Memory B cell (primary cell): Measurements from ENCODE around the gene CHCHD1.
A peak's percentile ranks its signal among the peaks of the same experiment; 100 is the strongest.
"Not testable (repeated sequence)": the region's sequence is repeated elsewhere in the genome, so short reads cannot be mapped to it uniquely, and the experiment has no call there.

Experiments
- ATAC-seq: fragments of 150-1000 bp; cut with Tn5 transposase; 2 replicates; pipeline ENCODE4 v1.10.0; 2021; ENCODE audit warnings: low read depth, mild to moderate bottlenecking, moderate library complexity
- DNase-seq, 2 donors: peaks; one replicate each; pipeline ENCODE4 v3.0.0; 2022; ENCODE audit warnings: low spot score in 2 of 2
- H3K27ac Mint-ChIP-seq: one replicate; pipeline ENCODE4 v1.8.0; 2022; ENCODE audit warnings: mild to moderate bottlenecking, moderate library complexity, mixed read lengths
- H3K27me3 Mint-ChIP-seq: one replicate; pipeline ENCODE4 v1.8.0; 2022; ENCODE audit warnings: mixed read lengths
- H3K36me3 Mint-ChIP-seq: one replicate; pipeline ENCODE4 v1.8.0; 2022; ENCODE audit warnings: mild to moderate bottlenecking, mixed read lengths
- H3K4me1 Mint-ChIP-seq: one replicate; pipeline ENCODE4 v1.8.0; 2022; ENCODE audit warnings: mixed read lengths
- H3K4me3 Mint-ChIP-seq: one replicate; pipeline ENCODE4 v1.8.0; 2022; ENCODE audit warnings: mild to moderate bottlenecking, moderate library complexity, mixed read lengths
- H3K9me3 Mint-ChIP-seq: one replicate; pipeline ENCODE4 v1.8.0; 2022; ENCODE audit warnings: mixed read lengths

Gene CHCHD1

DNA sequence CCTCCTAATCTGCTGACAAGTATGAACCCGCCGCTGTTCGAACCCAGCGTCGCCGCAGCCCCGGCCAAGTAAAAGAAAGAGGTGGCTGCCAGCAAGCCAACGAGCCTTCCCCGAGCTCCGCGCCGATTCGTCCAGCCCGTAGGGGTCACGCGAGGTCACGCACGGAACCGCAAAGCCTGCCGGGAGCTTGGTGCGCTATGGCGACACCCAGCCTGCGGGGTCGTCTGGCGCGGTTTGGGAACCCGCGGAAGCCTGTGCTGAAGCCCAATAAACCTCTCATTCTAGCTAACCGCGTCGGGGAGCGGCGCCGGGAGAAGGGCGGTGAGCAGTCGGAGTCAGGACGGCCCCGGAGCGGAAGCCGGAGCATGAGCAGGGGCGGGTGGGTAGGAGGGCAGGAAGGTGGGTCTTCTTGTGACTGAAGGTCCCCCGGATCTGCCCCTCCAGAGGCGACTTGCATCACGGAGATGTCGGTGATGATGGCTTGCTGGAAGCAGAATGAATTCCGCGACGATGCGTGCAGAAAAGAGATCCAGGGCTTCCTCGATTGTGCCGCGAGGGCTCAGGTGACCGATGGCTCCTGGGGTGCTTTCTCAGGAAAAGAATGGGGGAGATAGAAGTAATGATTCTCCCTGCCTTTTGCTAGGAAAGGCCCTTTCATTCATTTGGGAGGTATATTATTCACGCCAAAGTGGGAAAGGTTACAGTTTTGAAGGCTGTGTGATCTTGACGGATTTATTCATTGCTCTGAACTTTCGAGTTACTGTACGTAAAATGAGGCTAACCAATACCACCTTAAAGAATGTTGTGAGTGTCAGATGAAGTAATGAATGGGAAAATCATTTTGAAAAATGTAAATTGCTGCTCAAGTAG is at the start of gene CHCHD1:
Gene CHCHD1 (plus strand): TSS at position 170 of the 870 bp plus-strand sequence. CDS start 28 bp downstream, at position 198.
- Mint-ChIP-seq H3K27ac (peak within 1 kb of the TSS; percentile 92), H3K4me1 (peaks cover 30% of the 10 kb centered on the region), H3K36me3 (peaks cover 2% of the 10 kb centered on the region), H3K27me3 (no peaks in the 10 kb centered on the region), H3K9me3 (no peaks in the 10 kb centered on the region), H3K4me3 (peak within 1 kb of the TSS; percentile 96)
- peak; percentile 60 for ATAC-seq
- DNase-seq = peak; percentile 74 to 85

DNA sequence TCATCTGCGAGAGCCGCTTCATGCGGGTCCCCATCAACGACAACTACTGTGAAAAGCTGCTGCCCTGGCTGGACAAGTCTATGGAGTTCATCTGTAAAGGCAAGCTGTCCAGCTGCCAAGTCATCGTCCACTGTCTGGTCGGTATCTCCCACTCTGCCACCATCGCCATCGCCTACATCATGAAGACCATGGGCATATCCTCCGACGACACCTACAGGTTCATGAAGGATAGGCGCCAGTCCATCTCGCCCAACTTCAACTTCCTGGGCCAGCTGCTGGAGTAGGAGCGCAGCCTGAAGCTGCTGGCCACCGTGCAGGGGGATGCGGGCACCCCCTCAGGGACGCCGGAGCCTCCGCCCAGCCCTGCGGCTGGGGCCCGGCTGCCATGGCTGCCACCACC is 49.4 kb upstream of the CHCHD1 start:
- no peaks in the 10 kb centered on the region for H3K9me3 Mint-ChIP-seq
- H3K4me1 Mint-ChIP-seq = peaks cover 11% of the 10 kb centered on the region
- no peak overlapping the region for H3K27ac Mint-ChIP-seq
- DNase-seq (no peak), ATAC-seq (no peak)
- H3K36me3 Mint-ChIP-seq = peaks cover 2% of the 10 kb centered on the region
- H3K4me3 Mint-ChIP-seq = peak overlapping the region; percentile 50
- H3K27me3 Mint-ChIP-seq = no peaks in the 10 kb centered on the region

DNA sequence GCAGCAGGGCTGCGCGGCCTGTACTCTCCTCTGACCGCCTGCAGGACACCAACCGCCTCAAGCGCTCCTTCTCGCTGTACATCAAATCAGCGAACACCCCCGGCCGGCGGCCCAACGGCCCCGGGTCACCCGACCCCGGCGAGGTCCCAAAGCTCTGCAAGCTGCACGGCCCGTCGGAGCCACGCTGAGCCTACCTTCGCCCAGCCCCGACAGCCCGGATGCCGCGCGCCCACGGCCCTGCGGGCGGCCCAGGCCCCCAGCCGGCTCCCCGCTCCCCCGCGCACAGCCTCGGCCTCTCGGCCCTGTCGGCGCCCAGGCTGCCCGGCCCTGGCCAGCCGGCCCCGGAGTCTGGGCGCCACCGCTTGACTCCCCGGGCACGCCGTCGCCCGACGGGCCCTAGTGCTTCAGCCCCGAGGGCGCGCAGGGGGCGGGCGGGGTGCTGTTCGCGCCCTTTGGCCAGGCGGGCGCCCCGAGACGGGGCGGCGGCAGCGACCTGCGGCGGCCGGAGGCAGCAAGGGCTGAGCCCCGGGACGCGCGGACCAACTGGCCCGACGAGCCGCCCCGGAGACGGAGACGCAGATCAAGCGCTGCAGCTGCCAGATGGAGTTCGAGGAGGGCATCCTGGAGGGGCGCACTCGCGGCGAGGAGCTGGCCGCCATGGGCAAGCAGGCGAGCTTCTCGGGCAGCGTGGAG is 48.8 kb upstream of the CHCHD1 start:
- Mint-ChIP-seq H3K4me3 (no peak overlapping the region), H3K27me3 (no peaks in the 10 kb centered on the region), H3K9me3 (no peaks in the 10 kb centered on the region), H3K27ac (no peak overlapping the region), H3K4me1 (peaks cover 11% of the 10 kb centered on the region), H3K36me3 (peaks cover 2% of the 10 kb centered on the region)
- no peak for ATAC-seq
- DNase-seq = no peak

DNA sequence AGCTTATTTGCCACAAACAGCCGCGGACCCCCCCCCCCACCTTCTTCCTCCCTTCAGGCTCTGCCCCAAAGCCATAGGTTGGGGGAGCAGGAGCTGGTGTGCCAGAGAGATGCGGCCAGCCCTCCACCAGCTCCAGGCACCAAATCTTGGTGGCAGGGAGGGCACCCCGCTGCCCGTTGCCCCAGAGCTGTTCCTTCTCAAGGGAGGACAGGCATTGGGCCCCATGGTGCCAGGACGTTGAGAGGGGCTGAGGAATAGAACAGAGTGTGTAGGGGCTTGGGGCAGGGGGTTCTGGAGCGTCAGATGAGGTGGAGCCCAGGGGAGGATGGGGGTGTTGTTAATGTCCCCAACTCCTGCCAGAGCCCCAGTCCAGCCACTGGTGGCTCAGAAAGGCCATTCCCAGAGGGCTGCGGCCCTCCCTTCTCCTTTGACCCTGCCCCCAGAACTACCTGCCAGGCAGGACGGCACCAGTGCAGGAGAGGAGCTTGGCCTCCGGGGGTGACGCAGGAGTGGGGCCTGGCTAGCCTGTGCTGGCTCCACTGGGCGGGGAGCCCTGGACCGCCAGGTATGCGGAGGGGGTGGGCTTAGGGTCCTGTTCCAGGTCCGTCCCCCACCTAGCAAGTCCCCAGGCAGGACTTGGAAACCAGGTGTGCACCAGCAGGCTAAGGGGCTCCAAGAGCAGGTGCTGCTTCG is 47.7 kb upstream of the CHCHD1 start:
- ATAC-seq = no peak
- Mint-ChIP-seq H3K36me3 (peaks cover 2% of the 10 kb centered on the region), H3K27ac (no peak overlapping the region), H3K9me3 (no peaks in the 10 kb centered on the region), H3K4me3 (no peak overlapping the region), H3K4me1 (peaks cover 11% of the 10 kb centered on the region), H3K27me3 (no peaks in the 10 kb centered on the region)
- no peak for DNase-seq

DNA sequence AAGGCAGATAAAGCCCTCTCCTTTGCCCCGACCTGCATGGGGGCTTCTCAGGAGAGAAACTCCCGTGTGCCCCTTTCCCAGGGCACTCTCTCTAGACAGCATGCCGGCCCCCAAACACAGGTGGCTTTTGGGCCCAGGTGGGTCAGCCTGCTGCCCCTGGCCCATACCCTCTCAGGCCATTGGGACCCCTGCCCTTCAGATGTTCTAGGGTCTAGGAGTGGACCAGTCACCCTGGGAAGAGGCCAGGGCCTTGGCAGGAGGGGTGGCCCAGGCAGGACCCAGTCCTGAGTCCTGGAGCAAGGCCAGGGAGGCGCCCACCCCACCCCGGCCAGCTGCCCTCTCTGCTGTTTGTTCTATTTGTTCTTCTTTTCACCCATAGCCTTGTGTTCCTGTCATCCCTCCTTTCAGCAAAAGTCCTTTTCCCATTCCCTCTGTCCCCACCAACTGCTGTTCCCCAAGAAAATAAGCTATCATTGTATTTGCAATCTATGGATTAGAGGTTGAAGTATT is 47.0 kb upstream of the CHCHD1 start:
- ATAC-seq = no peak
- no peaks in the 10 kb centered on the region for H3K9me3 Mint-ChIP-seq
- no peak overlapping the region for H3K27ac Mint-ChIP-seq
- peaks cover 9% of the 10 kb centered on the region for H3K4me1 Mint-ChIP-seq
- H3K36me3 Mint-ChIP-seq = peaks cover 2% of the 10 kb centered on the region
- no peak overlapping the region for H3K4me3 Mint-ChIP-seq
- DNase-seq = no peak
- no peaks in the 10 kb centered on the region for H3K27me3 Mint-ChIP-seq

DNA sequence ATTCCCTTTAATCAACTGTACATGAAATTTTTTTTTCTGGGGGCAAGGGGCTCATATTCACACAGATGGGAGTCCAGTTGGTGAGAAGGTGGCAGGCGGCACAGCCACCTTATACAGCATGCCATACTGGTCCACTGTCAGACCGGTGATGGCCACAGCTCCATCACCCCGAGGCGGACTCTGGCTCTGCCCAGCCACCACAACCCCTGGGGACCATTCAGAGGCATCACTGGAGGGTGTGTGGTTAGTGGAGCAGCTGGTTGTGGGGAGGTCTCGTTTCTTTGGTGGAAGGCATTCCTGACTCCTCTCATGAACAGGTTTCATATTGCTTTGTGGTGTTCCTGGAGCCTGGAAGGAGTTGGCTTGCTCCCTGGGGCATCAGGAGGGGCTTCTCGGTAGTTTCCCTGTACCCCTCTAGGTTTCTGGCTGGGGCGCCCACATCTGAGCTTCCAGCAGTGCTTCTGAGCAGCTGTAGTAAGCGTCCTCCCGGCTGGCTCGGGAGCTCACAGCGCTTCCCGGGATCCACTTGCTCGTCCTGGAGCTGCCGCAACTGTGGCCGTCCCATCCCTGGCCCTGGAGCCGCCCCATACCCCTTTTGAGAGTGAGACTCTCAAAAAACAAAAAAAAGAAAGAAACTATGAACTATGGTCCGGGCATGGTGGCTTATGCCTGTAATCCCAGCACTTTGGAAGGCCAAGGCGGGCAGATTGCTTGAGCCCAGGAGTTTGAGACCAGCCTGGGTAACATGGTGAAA is 41.2 kb upstream of the CHCHD1 start:
- not testable (repeated sequence) for H3K27me3 Mint-ChIP-seq, H3K36me3 Mint-ChIP-seq, H3K27ac Mint-ChIP-seq, ATAC-seq, DNase-seq, H3K9me3 Mint-ChIP-seq, H3K4me3 Mint-ChIP-seq
- peaks cover 11% of the 10 kb centered on the region for H3K4me1 Mint-ChIP-seq

DNA sequence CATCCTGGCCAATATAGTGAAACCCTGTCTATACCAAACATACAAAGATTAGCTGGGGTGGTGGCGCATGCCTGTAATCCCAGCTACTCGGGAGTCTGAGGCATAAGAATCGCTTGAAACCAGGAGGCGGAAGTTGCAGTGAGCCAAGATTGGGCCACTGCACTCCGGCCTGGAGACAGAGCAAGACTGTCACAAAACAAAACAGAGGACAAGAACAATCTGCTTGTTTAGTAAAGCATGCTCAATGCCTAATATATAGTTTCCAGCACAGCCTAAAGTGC is 39.5 kb upstream of the CHCHD1 start:
- peaks cover 1% of the 10 kb centered on the region for H3K36me3 Mint-ChIP-seq
- no peaks in the 10 kb centered on the region for H3K27me3 Mint-ChIP-seq
- ATAC-seq (no peak), DNase-seq (no peak)
- no peak overlapping the region for H3K27ac Mint-ChIP-seq
- peaks cover 18% of the 10 kb centered on the region for H3K4me1 Mint-ChIP-seq
- H3K9me3 Mint-ChIP-seq = no peaks in the 10 kb centered on the region
- H3K4me3 Mint-ChIP-seq = no peak overlapping the region

DNA sequence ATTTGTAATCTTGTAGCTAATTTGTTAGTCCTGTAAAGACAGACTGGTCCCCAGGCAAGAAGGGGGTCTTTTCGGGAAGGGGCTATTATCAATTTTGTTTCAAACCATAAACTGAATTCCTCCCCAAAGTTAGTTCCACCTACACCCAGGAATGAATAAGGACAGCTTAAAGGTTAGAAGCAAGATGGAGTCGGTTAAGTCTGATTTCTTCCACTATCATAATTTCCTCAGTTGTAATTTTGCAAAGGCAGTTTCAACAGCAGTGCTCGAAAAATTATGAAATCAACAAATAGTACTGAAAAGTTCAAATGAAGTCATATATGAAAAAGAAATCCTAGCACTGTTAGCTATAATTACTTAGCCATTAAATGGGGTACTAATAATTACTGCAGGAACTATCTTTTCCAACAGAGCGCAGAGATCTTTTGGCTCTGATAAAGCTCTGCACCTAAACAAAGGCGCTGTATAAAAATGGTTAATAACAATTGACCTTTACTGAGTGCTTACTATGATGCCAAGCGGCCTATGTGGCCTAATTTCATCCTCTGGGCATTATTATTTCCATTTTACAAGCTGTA is 38.4 kb upstream of the CHCHD1 start:
- DNase-seq (no peak), ATAC-seq (no peak)
- H3K27ac Mint-ChIP-seq = peak overlapping the region; percentile 100
- peaks cover 1% of the 10 kb centered on the region for H3K36me3 Mint-ChIP-seq
- H3K4me3 Mint-ChIP-seq = peak overlapping the region; percentile 100
- H3K27me3 Mint-ChIP-seq = no peaks in the 10 kb centered on the region
- H3K4me1 Mint-ChIP-seq = peaks cover 18% of the 10 kb centered on the region
- H3K9me3 Mint-ChIP-seq = no peaks in the 10 kb centered on the region

DNA sequence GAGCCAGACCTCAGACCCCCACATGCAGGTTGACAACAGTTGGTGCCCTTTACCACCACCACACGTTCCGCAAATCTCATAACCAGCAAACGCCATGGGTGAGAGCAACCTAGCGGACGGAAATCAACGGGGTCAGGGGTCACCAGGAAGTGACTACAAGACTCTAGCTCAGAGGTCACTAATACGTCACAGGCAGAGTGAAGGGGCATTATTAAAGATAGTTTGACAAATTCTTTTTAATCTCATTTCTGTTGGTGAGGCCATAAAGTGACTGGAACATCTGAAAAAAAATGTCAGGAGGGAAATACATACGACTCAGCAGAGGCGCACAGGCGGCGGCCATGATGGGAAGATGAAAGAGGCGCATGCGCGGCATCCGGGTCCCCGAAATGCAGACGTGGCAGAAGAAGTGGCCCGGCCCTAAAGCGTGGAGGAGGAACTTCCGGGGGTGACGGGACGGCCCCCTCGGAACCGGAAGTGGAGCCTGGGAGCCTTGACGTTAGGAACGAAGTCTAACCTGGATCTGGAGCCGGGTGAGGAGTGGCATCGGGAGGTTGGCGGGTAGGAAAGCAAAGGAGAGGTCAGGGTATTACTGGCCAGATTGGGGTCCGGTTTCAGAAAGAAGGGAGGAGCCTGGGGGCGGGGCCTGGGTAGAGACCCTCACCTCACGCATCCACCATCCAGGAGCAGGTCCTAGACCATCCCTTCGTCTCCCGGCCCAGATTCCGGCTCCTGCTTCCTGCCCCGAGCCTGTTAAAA is 37.8 kb upstream of the CHCHD1 start, which contains the start of gene SEC24C:
Gene SEC24C (plus strand): TSS at position 468 of the 759 bp plus-strand sequence. CDS start 2,461 bp downstream, outside the sequence.
- no peaks in the 10 kb centered on the region for H3K9me3 Mint-ChIP-seq
- H3K36me3 Mint-ChIP-seq = peaks cover 4% of the 10 kb centered on the region
- H3K27ac Mint-ChIP-seq = peak within 1 kb of the TSS; percentile 100
- H3K4me3 Mint-ChIP-seq = peak within 1 kb of the TSS; percentile 100
- no peaks in the 10 kb centered on the region for H3K27me3 Mint-ChIP-seq
- H3K4me1 Mint-ChIP-seq = peaks cover 20% of the 10 kb centered on the region
- peak; percentile 89 for ATAC-seq
- peak; percentile 86 to 95 for DNase-seq

DNA sequence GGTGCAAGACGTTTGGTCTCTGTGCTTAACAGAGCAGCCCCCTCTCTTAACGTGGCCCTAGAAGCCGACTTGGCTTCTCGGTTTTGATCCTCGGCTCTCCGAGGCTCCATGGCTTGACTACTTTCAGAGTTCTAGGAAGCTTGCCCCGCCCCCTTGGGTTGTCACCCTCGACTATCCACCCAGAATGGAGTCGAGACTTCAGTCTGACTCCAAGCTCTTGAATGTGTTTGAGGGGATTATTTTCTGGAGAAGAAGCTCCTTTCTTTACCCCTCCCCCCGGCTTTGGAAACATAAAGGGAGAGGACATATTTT is 37.2 kb upstream of the CHCHD1 start:
- Mint-ChIP-seq H3K27me3 (no peaks in the 10 kb centered on the region), H3K4me3 (peak overlapping the region; percentile 100), H3K36me3 (peaks cover 6% of the 10 kb centered on the region), H3K9me3 (no peaks in the 10 kb centered on the region), H3K27ac (peak overlapping the region; percentile 100), H3K4me1 (peaks cover 23% of the 10 kb centered on the region)
- peak; percentile 4 for ATAC-seq
- no peak for DNase-seq

DNA sequence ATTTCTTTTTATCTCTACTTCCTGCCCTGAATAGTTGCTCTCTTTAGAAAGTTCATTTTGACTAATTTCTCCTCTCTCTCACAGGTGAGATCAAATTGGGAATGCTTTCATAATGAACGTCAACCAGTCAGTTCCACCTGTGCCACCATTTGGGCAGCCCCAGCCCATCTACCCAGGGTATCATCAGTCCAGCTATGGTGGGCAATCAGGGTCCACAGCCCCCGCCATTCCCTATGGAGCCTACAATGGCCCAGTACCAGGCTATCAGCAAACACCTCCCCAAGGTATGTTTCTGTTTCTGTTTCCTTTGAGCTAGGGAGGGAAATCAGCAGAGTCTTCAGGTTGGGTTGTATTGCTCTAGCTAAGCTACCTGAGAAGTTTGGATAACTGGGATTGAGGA is 35.1 kb upstream of the CHCHD1 start:
- Mint-ChIP-seq H3K4me3 (no peak overlapping the region), H3K4me1 (peaks cover 35% of the 10 kb centered on the region), H3K27ac (no peak overlapping the region), H3K27me3 (no peaks in the 10 kb centered on the region), H3K9me3 (no peaks in the 10 kb centered on the region), H3K36me3 (peaks cover 18% of the 10 kb centered on the region)
- ATAC-seq (no peak), DNase-seq (no peak)

DNA sequence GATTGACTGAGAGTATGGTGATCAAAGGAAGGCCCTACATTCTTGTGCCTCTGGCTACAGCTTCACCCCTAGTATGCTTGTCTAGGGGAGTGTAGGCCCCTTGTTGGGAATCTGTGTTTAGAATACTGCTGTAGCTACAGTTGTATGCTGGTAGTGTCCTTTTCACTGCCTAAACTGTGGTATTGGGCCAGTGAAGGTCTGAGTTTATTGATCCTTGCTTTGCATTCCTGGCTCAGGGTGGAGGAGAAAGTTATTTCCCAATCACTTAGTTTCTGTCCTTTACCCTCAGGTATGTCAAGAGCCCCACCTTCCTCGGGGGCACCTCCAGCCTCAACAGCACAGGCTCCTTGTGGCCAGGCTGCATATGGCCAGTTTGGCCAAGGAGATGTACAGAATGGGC is 31.0 kb upstream of the CHCHD1 start:
- H3K27ac Mint-ChIP-seq = no peak overlapping the region
- DNase-seq = no peak
- no peaks in the 10 kb centered on the region for H3K9me3 Mint-ChIP-seq
- H3K27me3 Mint-ChIP-seq = no peaks in the 10 kb centered on the region
- peaks cover 28% of the 10 kb centered on the region for H3K4me1 Mint-ChIP-seq
- H3K4me3 Mint-ChIP-seq = no peak overlapping the region
- ATAC-seq = no peak
- H3K36me3 Mint-ChIP-seq = peaks cover 28% of the 10 kb centered on the region

DNA sequence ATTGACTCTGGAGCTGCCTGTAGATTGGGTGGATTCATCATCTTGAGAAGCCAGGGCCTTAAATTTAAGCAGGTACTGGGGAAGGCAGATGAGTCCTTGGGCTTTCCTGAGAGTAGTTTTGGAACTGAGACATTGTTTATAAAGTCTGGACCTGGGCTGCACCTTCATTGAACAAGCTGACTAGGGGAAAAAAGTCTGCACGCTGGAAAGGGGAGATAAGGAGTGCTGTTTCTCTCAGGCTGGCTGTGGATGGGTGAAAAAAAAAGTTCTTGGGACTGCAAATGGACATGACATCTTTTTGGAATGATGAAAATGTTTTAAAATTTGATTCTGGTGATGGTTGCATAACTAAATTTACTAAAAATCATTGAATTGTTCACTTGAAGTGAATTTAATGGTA is 25.7 kb upstream of the CHCHD1 start:
- Mint-ChIP-seq H3K9me3 (no peaks in the 10 kb centered on the region), H3K4me1 (peaks cover 12% of the 10 kb centered on the region), H3K36me3 (peaks cover 29% of the 10 kb centered on the region), H3K4me3 (no peak overlapping the region), H3K27ac (peak overlapping the region; percentile 45), H3K27me3 (no peaks in the 10 kb centered on the region)
- DNase-seq (no peak), ATAC-seq (no peak)
